Neural cell (in vitro differentiated cells): Measurements from ENCODE around the gene SPRR1A.

Source experiments
- EP300 ChIP-seq: fragments of 450-650 bp; conservative IDR thresholded peaks from 2 replicates; pipeline ENCODE4 v1.6.1; 2014; ENCODE audit warnings: antibody characterized with exemption, mild to moderate bottlenecking, moderate library complexity; ENCODE audit not compliant: poor library complexity, severe bottlenecking
- EZH2 ChIP-seq: fragments of 200-600, 300-800 bp; shearing (Covaris generic), sonication (generic); IDR thresholded peaks from 2 replicates; pipeline ENCODE4 v1.6.1; 2014; ENCODE audit warnings: antibody characterized with exemption, low read length, borderline replicate concordance, mild to moderate bottlenecking; ENCODE audit not compliant: insufficient read depth, poor library complexity, severe bottlenecking
- POLR2AphosphoS5 ChIP-seq: IDR thresholded peaks from 2 replicates; pipeline ENCODE4 v1.6.1; 2012
- RAD21 ChIP-seq: fragments of 450-650 bp; conservative IDR thresholded peaks from 2 replicates; pipeline ENCODE4 v1.6.1; 2014; ENCODE audit warnings: antibody characterized with exemption, mild to moderate bottlenecking, moderate library complexity
- TAF1 ChIP-seq: IDR thresholded peaks from 2 replicates; pipeline ENCODE4 v1.6.1; 2012; ENCODE audit warnings: low read depth
- TF ChIP-seq, protein P1 (sequence below): fragments of 450-650 bp; IDR thresholded peaks from 2 replicates; pipeline ENCODE4 v1.5.1; 2014; ENCODE audit warnings: antibody characterized with exemption, mild to moderate bottlenecking, moderate library complexity; ENCODE audit not compliant: poor library complexity, severe bottlenecking

GRCh38 chr1:153000294-153000693, 16.4 kb downstream of the SPRR1A start:
- TF ChIP-seq EZH2 = no peak
- TF ChIP-seq, protein P1, sequence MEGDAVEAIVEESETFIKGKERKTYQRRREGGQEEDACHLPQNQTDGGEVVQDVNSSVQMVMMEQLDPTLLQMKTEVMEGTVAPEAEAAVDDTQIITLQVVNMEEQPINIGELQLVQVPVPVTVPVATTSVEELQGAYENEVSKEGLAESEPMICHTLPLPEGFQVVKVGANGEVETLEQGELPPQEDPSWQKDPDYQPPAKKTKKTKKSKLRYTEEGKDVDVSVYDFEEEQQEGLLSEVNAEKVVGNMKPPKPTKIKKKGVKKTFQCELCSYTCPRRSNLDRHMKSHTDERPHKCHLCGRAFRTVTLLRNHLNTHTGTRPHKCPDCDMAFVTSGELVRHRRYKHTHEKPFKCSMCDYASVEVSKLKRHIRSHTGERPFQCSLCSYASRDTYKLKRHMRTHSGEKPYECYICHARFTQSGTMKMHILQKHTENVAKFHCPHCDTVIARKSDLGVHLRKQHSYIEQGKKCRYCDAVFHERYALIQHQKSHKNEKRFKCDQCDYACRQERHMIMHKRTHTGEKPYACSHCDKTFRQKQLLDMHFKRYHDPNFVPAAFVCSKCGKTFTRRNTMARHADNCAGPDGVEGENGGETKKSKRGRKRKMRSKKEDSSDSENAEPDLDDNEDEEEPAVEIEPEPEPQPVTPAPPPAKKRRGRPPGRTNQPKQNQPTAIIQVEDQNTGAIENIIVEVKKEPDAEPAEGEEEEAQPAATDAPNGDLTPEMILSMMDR = no peak
- TF ChIP-seq POLR2AphosphoS5 = no peak
- TF ChIP-seq TAF1 = no peak
- no peak for TF ChIP-seq EP300
- no peak for TF ChIP-seq RAD21
